Globus pallidus (tissue), 1 donor: ENCODE measurements around the gene SUPT5H.
A peak's percentile ranks its signal among the peaks of the same experiment; 100 is the strongest.

Source experiments
- DNase-seq: peaks from one replicate; pipeline ENCODE4 v3.0.0-alpha.2; 2015; ENCODE audit warnings: low spot score

Gene SUPT5H

DNA sequence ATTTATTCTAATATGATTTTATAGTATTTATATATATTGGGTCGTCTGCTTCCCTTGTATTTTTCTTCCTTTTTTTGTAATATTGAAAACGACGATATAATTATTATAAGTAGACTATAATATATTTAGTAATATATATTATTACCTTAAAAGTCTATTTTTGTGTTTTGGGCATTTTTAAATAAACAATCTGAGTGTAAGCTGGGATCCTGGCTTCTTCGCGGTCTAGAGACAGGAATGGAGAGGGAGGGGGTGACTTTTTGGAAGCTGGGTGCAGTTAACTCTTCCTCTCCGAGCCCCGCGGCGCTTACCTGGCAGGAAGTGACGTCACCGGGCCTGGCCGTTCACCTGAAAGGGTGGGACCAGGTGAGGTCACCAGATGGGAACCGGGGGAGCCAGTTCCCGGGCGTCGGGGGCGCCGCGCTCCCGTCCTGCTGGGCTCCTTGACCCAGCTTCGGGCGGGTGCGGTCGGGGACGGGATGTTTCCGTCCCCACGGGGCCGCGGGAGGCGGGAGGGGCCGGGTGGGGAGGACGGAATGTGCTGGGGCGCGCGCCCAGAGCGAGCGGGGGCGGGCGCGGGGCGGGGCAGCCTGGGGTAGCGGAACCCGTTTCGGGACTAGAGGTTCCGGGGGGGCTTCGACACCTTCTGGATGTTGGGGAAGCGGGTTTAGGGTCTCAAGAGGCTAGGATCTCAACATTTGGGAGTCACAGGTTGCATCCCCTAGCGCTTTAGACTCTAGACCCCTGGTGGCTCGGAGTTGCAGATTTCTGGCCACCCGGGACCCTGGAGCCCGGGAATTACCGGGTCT, 36.0 kb upstream of the SUPT5H start:
- DNase-seq = no peak

DNA sequence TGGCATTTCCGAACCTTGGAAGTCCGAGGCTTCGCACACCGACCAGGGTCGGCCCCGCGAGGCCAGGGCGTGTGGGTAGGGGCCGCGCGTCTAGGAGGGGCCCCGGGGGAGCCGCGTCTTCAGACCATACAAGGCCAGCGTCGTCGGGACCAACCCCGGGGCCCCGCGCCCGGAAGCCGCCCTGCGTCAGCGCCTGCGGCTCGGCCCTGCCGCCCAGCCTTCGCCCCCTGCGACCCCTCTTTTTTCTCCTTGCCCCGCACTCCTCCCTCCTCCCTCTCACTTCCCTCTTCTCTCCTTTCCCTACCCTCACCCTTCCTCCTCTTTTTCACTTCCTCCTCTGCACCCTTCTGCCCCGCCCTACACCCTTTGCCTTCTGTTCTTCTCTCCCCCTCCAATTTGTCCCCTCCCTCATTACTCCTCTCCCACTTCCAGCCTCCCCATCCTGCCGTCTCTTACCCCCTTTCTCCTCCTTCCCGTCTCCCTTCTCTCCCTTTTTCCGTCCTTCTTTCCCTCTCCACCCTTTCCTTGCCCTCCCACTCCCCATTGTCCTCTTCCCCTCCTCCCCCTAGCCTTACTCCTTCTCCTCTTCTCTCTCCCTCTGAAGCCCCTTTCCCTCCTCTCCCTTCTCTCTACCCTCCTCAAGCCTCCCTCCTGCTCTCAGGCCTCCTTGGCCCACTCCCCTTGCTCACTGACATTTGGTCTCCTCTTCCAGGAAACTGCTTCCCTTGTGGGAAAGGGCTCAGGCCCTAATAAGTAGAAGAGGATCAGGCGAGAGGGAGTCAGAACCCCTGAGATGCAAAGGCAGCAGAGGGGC, 35.2 kb upstream of the SUPT5H start:
- DNase-seq = no peak

DNA sequence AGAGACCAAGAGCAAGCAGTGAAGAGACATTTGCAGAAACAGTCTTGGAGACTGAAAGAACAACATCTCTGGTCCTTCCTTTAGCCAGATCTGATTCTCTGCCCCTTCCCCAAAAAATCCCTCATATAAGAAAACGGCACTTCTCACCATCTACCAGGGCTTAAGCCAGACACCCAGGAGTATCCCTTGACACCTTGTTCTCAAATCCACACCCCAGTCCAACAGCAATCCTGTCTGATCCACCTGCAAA, 34.6 kb upstream of the SUPT5H start:
- no peak for DNase-seq

DNA sequence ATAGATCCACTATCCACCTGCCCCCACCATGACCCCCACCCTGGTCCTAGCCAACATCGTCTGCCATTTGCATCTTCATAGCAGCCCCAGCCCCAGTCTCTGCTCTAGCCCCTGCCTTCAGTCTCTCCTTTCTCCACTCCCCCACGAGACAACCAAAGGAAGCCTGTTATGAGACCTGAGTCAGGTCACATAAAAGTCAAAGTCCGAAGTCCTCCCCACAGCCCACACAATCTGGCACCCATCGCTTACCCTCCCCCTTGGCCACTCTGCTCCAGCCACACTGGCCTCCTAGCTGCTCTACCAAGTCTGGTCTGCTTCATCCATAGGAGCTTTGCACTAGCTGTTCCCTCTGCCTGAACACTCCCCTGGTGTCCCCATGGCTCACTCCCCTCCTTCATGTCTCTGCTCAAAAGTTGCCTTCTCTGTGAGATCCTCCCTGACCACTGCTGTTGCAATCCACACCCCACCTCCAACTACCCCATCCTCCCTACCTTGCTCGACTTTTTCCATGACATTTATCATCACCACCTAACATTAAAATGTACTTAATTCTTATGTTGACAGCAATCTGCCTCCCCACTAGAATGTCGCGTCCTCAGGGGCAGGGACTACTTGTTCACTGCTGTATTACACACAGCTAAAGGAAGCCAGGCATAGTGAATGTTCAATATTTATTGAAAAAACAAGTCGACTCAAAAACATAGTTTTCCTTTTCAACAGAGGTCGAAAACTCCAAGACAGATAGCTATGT, 34.1 kb upstream of the SUPT5H start:
- no peak for DNase-seq

DNA sequence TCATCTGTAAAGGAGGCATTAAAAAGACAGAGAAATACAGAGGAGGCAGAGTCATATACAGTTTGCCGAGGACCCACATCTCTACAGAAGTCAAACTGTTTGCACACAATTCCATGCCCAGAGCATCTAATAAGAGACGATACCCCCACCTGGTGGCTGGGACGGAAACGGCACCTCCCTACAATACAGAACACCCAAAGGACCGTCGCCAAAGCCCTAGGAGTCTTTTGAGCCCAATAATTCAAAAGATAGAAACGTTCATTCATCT, 33.6 kb upstream of the SUPT5H start:
- peak; percentile 88 for DNase-seq

DNA sequence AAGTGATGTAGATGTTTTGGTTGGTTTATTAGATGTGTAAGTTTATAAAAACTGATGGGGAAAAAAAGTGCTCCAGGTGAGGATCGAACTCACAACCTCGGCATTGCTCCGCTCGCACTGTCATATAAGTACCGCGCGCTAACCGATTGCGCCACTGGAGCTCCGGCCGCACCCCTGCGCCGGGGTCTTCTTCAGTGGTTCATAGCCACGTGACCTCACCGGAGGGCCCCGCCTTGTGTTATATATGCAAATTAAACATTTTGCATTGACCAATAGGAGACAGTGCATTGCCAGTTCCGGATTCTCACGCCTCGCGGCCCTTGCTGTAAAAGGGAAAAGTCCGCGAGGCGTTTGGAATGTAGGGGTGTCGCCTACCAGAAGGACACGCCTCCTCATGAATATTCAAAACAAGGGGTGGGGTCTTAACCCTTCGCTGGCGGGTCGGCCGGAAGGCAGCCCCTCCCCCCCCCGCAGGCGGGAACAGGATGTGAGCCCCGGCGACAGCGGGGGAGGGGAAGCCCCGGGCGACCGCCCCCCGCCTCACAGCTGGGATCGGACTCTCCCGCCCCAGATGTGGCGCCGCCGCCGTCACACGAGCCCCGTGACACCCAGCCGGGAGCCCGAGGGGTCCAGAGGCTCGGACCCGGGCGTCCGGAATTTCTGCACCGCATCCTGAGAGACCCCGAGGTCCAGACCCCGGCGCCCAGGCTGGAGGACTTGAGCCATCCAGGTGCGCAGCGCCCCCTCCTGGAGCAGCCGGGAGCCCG, 33.1 kb upstream of the SUPT5H start, which contains the start of gene PLEKHG2:
Gene PLEKHG2 (plus strand): TSS at position 570 of the 767 bp plus-strand sequence. CDS start 1,418 bp downstream, outside the sequence.
- peak; percentile 96 for DNase-seq

DNA sequence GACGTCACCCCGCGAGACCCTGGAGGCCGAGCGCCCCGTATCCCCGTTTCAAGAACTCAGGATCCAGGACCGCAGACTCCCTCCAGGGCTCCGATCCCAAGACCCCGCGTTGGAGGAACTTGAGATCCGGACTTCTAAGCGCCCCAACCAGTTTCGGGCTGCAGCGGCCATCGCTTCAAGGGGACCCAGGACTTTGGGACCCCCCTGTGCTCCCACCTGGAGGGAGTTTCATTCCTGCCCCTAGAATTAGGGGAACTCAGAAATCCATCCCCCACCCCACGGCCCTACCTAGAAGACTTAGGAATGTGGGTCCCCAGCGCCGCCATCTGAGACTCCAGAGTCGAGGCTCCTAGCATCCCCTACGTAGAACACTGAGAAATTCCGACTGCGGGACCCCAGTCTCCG, 32.5 kb upstream of the SUPT5H start:
- no peak for DNase-seq

DNA sequence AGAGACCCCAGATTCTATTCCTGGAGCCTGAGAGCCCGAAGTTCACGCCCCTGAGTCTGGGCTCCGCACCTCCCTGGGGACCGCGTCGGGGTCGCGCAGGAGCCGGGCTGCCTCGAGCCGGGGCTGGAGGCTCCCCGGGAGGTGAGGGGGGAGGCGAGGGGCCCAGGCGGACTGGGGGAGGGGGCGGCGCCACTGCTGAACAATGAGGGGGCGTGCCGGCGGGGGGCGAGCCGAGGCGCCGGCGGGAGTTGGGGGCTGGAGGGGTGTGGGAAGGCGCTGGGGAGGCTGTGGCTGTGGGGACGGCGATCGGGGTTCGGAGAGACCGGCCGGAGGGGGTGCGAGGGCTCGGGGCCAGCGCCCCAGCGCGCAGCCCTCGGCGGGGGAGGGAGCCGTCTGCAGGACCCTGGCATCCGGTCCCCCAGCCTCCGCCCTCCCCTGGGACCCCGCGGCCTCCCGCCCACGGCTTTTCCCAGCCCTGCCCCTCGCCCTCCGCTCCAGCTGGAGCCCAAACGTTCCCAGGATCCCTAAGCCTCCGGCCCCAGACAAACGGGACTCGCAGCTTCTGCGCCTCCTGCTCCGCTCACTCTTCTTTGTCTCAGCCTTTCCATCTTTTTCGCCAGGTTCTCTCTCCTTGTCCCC, 32.0 kb upstream of the SUPT5H start:
- no peak for DNase-seq

DNA sequence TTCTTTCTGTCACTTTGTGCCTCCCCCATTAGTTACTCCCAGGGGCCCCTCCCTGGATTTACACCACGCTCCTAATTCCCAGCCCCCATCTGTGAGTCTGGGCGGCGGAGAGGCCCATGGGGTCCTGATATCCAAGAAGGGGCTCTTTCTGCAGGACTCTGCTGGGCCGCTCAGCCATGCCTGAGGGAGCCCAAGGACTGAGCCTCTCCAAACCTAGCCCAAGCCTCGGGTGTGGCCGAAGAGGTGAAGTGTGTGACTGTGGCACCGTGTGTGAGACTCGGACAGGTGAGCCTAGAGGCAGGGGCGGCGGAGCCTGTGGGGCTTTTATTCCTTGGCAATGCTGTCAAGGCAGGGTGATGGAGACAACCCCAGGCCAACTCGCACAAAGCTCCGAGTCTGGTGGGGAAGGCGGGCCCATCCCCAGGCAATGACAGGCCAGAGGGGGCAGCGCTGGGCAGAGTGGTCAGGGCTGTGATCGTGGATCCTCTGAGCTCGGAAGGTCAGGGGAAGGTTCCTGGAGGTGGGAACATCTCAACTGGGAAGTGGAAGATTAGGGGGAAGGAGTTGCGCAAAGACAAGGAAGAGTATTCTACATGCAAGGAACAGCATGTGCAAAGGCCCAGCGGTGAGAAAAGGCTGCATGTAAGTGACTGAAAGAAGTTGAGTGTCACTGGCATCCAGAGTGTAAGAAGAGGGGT, 31.3 kb upstream of the SUPT5H start:
- no peak for DNase-seq

DNA sequence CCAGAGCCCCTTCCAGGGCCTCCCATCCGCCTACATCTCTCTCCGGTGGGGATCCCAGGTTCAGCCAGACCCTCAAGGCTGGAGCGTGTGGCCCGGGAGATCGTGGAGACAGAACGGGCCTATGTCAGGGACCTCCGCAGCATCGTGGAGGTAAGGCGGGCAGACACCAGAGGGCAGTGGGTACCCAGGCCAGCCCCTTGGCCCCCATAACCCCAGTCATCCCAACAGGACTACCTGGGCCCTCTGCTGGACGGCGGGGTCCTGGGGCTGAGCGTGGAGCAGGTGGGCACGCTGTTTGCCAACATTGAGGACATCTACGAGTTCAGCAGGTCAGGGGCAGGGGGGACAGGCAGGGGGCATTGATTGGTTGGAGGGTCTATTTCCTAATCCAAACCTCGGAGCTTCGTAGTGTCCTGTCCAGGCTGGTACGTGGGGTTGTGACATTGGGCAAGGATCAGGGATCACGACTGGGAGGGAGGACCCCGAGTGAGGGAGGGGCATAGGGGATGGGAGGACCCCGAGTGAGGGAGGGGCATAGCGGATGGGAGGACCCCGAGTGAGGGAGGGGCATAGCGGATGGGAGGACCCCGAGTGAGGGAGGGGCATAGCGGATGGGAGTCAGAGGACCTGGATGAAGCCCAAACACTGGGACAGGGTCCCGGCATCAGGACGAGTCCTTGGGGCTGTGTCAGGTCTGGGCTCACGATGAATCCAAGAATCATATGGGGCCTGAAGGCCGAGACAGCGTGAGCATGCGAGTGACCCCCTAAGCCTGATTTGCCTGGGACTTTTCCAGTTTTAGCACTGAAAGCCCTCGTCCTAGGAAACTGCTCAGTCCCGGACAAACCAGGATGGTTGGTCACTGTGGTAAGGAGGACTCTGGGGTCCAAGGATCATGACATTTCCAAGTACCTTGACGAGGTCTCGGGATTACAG, 30.0 kb upstream of the SUPT5H start:
- DNase-seq = no peak

DNA sequence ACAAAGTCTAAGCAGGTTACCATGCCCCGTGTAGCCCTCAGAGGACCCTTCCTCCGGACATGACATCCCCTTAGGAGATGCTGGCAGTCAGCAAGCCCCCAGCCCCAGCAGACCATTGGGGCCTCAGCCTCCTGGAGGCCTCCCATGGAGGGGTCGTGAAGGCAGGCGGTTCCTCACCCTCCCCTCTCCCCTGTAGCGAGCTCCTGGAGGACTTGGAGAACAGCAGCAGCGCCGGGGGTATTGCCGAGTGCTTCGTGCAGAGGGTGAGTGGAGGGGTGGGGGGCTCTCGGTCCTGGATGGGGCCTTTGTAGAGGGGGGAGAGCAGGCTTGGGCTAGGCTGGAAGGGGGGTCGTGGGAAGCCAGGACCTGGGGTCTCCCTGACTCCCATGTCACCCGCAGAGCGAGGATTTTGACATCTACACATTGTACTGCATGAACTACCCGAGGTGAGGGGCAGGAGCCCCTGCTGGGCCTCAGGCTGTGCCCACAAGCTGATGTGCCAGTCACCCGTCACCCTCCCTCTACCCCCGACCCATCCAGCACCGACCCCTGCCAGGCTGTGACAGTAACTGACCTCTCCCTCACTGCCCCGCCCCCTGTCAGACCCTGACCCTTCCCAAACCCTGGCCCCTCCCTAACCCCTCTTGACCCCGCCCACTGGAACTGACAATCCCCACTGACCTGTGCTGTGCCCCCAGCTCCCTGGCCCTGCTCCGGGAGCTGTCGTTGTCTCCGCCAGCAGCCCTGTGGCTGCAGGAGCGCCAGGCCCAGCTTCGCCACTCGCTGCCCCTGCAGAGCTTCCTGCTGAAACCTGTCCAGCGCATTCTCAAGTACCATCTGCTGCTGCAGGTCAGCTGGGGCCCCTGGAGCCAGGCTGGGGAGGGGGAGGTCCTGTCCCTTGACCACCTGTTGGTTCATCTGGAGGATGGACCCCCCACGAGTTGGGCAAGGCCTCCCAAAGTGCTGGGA, 28.9 kb upstream of the SUPT5H start:
- no peak for DNase-seq

DNA sequence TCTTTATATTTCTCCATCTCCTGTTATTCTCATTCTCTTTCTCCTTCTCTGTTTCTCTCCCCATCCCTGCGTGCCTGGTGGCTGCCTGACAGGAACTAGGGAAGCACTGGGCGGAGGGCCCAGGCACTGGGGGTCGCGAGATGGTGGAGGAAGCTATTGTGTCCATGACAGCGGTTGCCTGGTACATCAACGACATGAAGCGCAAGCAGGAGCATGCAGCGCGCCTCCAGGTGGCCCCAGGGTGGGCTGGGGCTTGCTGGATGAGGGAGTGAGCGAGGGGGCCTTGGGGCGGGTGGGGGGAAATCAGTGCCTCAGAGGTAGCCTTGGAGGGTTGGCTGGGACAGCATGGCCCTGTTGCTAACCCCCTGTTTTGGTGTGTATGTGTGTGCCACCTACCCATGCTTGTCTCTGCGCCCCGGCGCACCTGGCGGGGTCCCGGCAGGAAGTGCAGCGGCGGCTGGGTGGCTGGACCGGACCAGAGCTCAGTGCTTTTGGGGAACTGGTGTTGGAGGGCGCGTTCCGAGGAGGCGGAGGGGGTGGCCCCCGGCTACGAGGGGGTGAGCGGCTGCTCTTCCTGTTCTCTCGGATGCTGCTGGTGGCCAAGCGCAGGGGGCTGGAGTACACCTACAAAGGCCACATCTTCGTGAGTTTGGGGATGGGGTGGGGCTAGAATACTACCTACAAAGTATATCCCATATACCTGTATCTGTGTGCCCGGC, 27.8 kb upstream of the SUPT5H start:
- no peak for DNase-seq

DNA sequence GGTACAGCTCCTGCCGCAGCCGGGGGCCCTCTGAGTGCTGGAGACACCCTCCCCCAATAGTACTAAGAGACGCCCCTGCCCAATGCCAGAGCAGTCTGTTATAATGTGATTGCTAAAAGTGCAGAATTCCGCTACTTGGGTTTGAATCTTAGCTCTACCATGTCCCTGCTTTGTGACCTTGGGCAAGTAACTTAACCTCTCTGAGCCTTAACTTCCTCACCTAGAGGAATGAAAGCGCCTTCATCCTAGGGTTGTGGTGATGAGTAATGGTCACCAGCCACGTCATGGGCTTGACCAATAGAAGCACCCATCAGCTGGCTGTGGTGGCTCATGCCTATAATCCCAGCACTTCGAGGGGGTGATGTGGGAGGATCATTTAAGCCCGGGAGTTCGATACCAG, 26.4 kb upstream of the SUPT5H start:
- DNase-seq = no peak

DNA sequence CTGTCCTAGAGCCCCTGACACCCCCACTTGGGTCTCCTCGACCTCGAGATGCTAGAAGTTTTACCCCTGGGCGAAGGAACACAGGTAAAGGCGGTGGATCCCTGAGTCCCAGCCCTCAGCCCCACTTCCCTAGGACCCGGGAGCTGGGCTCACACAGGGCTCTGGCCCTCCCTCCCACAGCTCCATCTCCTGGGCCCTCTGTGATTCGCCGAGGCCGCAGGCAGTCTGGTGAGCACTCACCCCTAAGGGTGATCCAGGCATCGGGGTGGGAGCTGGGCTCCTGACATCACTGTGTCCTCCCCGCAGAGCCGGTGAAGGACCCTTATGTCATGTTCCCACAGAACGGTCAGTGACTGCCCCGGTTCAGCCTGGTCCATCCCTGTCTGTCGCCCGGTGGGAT, 24.6 kb upstream of the SUPT5H start:
- no peak for DNase-seq

DNA sequence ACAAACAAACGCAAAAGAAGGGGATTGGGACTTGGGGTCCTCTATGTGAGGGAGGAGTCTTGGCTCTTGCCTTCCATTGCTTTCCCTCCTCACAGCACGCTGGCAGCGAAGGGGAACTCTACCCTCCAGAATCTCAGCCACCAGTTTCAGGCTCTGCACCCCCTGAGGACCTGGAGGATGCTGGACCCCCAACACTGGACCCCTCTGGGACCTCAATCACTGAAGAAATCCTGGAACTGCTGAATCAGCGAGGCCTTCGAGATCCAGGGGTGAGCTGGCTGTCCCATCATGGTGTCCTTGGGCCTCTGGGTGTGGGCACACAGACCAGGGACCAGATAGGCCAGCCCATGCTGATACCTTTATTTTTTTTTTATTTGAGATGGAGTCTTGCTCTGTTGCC, 23.4 kb upstream of the SUPT5H start:
- DNase-seq = no peak

DNA sequence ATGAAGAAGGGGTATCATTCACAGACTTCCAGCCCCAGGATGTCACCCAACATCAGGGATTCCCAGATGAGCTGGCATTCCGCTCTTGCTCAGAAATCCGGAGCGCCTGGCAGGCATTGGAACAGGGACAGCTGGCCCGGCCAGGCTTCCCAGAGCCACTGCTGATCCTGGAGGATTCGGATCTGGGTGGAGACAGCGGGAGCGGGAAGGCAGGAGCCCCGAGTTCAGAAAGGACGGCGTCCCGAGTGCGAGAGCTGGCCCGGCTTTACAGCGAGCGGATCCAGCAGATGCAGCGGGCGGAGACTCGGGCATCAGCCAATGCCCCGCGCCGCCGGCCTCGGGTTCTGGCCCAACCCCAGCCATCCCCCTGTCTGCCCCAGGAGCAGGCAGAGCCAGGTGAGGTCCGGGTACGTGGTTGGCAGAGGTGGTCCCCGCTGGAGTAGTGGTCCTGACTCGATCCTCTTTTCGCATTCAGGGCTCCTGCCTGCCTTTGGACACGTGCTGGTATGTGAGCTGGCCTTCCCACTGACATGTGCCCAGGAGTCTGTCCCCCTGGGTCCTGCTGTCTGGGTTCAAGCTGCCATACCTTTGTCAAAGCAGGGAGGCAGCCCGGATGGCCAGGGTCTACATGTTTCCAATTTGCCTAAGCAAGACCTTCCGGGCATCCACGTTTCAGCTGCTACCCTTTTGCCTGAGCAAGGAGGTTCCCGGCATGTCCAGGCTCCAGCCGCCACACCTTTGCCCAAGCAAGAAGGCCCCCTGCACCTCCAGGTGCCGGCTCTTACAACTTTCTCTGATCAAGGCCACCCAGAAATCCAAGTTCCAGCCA, 21.9 kb upstream of the SUPT5H start:
- no peak for DNase-seq

DNA sequence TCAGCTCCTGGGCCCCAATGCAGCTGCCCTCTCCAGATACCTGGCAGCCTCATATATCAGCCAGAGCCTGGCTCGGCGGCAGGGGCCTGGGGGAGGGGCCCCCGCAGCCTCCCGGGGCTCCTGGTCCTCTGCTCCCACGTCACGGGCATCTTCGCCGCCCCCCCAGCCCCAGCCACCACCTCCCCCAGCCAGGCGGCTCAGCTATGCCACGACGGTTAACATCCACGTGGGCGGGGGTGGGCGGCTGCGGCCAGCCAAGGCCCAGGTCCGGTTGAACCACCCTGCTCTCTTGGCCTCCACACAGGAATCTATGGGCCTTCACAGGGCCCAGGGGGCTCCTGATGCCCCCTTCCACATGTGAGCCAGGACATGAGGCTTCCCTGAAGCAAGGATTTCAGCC, 20.4 kb upstream of the SUPT5H start:
- no peak for DNase-seq
